HEK293T (cell line): ENCODE results near the gene SMTN.
"Not testable (repeated sequence)": the region's sequence is repeated elsewhere in the genome, so short reads cannot be mapped to it uniquely, and the experiment has no call there.

Source experiments
- CTCF ChIA-PET: fragments of 350-600 bp; formaldehyde crosslinking; extraction: SDS; loops from one replicate; lab custom pipeline; 2021; ENCODE audit warnings: antibody characterized with exemption, inconsistent platforms; lab: Yijun Ruan, JAX
- POLR2A ChIA-PET: fragments of 350-600 bp; formaldehyde crosslinking; extraction: SDS; loops from one replicate; lab custom pipeline; 2020; ENCODE audit warnings: antibody characterized with exemption, inconsistent platforms; lab: Yijun Ruan, JAX
- DNase-seq: peaks from one replicate; pipeline ENCODE4 v3.0.0; 2012; ENCODE audit warnings: mixed read lengths; ENCODE audit errors: extremely low spot score
- ARNT ChIP-seq: fragments of 450-650 bp; IDR thresholded peaks from 2 replicates; pipeline ENCODE4 v1.6.1; 2017; ENCODE audit warnings: mild to moderate bottlenecking
- BHLHE40 ChIP-seq: fragments of 450-650 bp; IDR thresholded peaks from 2 replicates; pipeline ENCODE4 v1.6.1; 2016; ENCODE audit warnings: mild to moderate bottlenecking, moderate library complexity, borderline replicate concordance
- CTBP1 ChIP-seq: fragments of 450-650 bp; IDR thresholded peaks from 2 replicates; pipeline ENCODE4 v1.6.1; 2016; ENCODE audit warnings: borderline replicate concordance
- ELF4 ChIP-seq: fragments of 450-650 bp; IDR thresholded peaks from 2 replicates; pipeline ENCODE4 v1.6.1; 2017; ENCODE audit warnings: antibody characterized with exemption
- FOXA1 ChIP-seq: fragments of 450-650 bp; IDR thresholded peaks from 2 replicates; pipeline ENCODE4 v1.6.1; 2016; ENCODE audit warnings: mild to moderate bottlenecking
- FOXK2 ChIP-seq: fragments of 450-650 bp; IDR thresholded peaks from 2 replicates; pipeline ENCODE4 v1.6.1; 2016; ENCODE audit warnings: mild to moderate bottlenecking
- FOXM1 ChIP-seq: fragments of 450-650 bp; IDR thresholded peaks from 2 replicates; pipeline ENCODE4 v1.6.1; 2017; ENCODE audit warnings: mild to moderate bottlenecking, borderline replicate concordance
- HDGF ChIP-seq: fragments of 450-650 bp; IDR thresholded peaks from 2 replicates; pipeline ENCODE4 v1.6.1; 2017; ENCODE audit warnings: antibody characterized with exemption, borderline replicate concordance
- L3MBTL2 ChIP-seq: fragments of 450-650 bp; conservative IDR thresholded peaks from 2 replicates; pipeline ENCODE4 v1.6.1; 2016; ENCODE audit warnings: mild to moderate bottlenecking
- LEF1 ChIP-seq: fragments of 450-650 bp; IDR thresholded peaks from 2 replicates; pipeline ENCODE4 v1.6.1; 2017; ENCODE audit warnings: mild to moderate bottlenecking, borderline replicate concordance
- NFRKB ChIP-seq: fragments of 450-650 bp; IDR thresholded peaks from 2 replicates; pipeline ENCODE4 v1.6.1; 2016; ENCODE audit warnings: mild to moderate bottlenecking, moderate library complexity
- PKNOX1 ChIP-seq: fragments of 450-650 bp; IDR thresholded peaks from 2 replicates; pipeline ENCODE4 v1.6.1; 2016
- SP1 ChIP-seq: fragments of 450-650 bp; IDR thresholded peaks from 2 replicates; pipeline ENCODE4 v1.6.1; 2017
- SUZ12 ChIP-seq: fragments of 450-650 bp; IDR thresholded peaks from 2 replicates; pipeline ENCODE4 v1.6.1; 2016; ENCODE audit warnings: mild to moderate bottlenecking
- TARDBP ChIP-seq: fragments of 450-650 bp; IDR thresholded peaks from 2 replicates; pipeline ENCODE4 v1.6.1; 2016
- ZNF384 ChIP-seq: fragments of 450-650 bp; IDR thresholded peaks from 2 replicates; pipeline ENCODE4 v1.6.1; 2016

Gene SMTN

DNA sequence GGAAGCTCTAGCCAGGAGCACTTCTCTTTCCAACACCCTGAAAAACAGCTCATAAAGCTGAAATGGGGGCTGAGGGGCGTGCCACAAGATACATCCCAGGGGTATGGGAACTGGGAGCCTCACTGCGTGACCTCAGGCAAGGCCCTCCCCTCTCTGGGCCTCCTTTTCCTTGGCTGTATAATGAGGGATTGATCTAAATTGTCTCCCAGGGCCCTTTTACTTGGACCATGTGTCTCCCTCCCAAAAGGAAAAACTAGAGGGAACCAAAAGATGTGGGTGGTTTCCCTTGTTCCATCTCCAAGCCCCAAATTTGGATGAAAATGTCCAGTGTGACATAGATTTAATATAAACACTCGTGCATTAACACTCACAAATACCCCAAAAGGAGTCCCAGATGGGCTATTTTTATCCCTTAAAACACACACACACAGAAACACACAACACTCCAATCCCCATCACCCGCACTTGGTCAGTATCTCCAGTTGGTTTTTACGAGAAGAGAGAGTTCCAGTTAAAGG, 25.9 kb upstream of the SMTN start:
- DNase-seq = no peak

GRCh38 chr22:31055635-31056159, 25.4 kb upstream of the SMTN start:
- DNase-seq = peak; percentile 73
- ChIA-PET CTCF (interaction anchor here (0.6 to 1.0 kb wide), 2 partner anchors 9 to 564 kb away, joined by 3 read pairs; no protein-coding TSS in a partner anchor), POLR2A (interaction anchor here (0.7 to 4.4 kb wide), 7 partner anchors 8 to 87 kb away, joined by 3 to 33 read pairs (median 8); partner anchors contain the start of genes MORC2, SMTN and TUG1)
- TF ChIP-seq ARNT (no peak), L3MBTL2 (0 out of 2 replicates have a peak, but pooled peaks have one; percentile 66), BHLHE40 (no peak)

More for the DNA sequence above, 25.9 kb upstream of the SMTN start:
- CTCF ChIA-PET = interaction anchor here (0.6 to 1.0 kb wide), 2 partner anchors 8 to 564 kb away, joined by 3 read pairs; no protein-coding TSS in a partner anchor
- no peak for TF ChIP-seq HDGF
- TF ChIP-seq TARDBP = no peak
- no peak for TF ChIP-seq NFRKB
- no peak; the same call in none of the 2 replicates for TF ChIP-seq L3MBTL2
- no peak for TF ChIP-seq ARNT
- TF ChIP-seq ZNF384 = no peak
- no peak for TF ChIP-seq FOXK2
- TF ChIP-seq CTBP1 = no peak
- TF ChIP-seq FOXA1 = no peak
- TF ChIP-seq LEF1 = no peak
- POLR2A ChIA-PET = interaction anchor here (0.8 to 4.4 kb wide), 6 partner anchors 9 to 86 kb away, joined by 3 to 33 read pairs (median 9); partner anchors contain the start of genes MORC2, SMTN and TUG1

- DNase-seq = no peak
- ChIA-PET POLR2A (interaction anchor here (0.9 to 4.4 kb wide), 3 partner anchors 24 to 88 kb away, joined by 3 to 33 read pairs (median 9); partner anchors contain the start of genes MORC2, SMTN and TUG1), CTCF (interaction anchor here (1.0 to 1.3 kb wide), 4 partner anchors 11 to 50 kb away, joined by 3 to 5 read pairs (median 3); partner anchors contain the start of gene SELENOM)
- TF ChIP-seq LEF1 (no peak), SP1 (no peak)
Observed at GRCh38 chr22:31056986-31057599, 24.0 kb upstream of the SMTN start.

DNA sequence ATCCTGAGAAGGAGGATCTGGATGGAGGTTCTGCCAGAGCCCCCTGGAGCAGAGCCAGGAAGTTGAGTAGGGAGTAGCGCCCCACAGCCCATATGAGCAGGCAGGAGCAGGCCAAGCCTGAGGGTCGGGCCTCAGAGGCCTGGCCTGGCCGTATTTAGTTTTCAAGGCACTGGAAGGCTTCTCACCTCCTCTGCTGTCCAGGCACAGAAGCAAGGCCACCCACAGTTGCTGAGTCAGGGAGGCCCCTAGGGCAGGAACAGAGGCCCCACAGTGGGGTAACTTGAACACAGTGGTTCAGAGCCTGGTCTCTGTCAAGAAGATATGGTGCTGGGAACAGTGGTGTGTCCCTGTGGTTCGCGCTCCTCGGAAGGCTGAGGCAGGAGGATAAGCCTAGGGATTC, 21.5 kb upstream of the SMTN start:
- POLR2A ChIA-PET = interaction anchor here (0.9 kb wide), 1 partner anchor 21 kb away, joined by 3 read pairs; the partner anchor contains the start of gene SMTN
- DNase-seq, CTCF ChIA-PET: not testable (repeated sequence)

DNA sequence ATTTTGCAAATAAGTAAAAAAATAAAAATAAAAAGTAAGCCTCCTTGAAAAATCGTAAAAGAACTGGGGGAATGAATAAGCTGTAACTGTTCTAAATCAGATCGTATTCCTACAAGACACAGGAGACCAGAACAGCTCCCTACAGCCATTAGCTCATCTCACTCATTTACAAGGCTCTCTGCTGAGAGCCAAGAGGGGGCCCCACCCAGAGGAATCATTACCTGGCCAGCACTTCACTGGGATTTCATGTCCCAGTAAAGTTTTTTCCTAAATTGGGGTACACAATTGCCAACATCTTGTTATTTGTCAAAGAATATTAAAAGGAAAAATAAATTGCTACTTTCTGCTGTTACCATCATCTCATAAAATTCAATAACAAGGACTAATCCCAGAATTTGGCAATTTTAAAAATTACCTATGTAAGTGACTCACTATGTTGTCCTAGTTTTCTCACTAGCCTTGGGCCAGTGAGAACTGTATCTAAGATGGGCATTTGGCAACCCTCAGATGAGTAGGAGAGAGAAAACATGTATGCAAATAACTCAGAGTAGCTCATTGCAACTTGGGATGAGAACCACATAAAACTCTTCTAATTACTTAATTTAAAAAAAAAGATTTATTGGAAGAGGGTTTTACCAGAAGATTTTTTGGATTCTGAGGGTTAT, 18.4 kb upstream of the SMTN start:
- POLR2A ChIA-PET = interaction anchor here (0.9 to 3.4 kb wide), 3 partner anchors 18 to 100 kb away, joined by 3 to 12 read pairs (median 5); partner anchors contain the start of genes MORC2, SMTN and TUG1
- CTCF ChIA-PET = no interaction called here
- DNase-seq = no peak
- TF ChIP-seq FOXK2 (no peak), L3MBTL2 (no peak), FOXA1 (no peak), TARDBP (no peak), BHLHE40 (no peak), ARNT (no peak), LEF1 (no peak), PKNOX1 (no peak), SUZ12 (no peak), FOXM1 (no peak), ZNF384 (no peak), CTBP1 (no peak), ELF4 (no peak)

- no peak for TF ChIP-seq FOXA1
- TF ChIP-seq L3MBTL2 = peak; percentile 49
- no peak for TF ChIP-seq HDGF
- ChIA-PET POLR2A (interaction anchor here (1.3 to 2.2 kb wide), 4 partner anchors 9 to 96 kb away, joined by 3 to 11 read pairs (median 8); partner anchors contain the start of genes MORC2, SMTN and TUG1), CTCF (no interaction called here)
- no peak for DNase-seq
Observed at GRCh38 chr22:31064369-31064768, 16.7 kb upstream of the SMTN start.

- DNase-seq = no peak
- CTCF ChIA-PET = no interaction called here
- TF ChIP-seq NFRKB = no peak
- no peak for TF ChIP-seq CTBP1
- TF ChIP-seq SUZ12 = no peak
- no peak for TF ChIP-seq L3MBTL2
- TF ChIP-seq ARNT = no peak
- TF ChIP-seq FOXA1 = no peak
- no peak for TF ChIP-seq SP1
- TF ChIP-seq FOXK2 = no peak
- TF ChIP-seq TARDBP = no peak
- no peak for TF ChIP-seq ZNF384
- no peak for TF ChIP-seq LEF1
- TF ChIP-seq BHLHE40 = no peak
- TF ChIP-seq FOXM1 = no peak
- no peak for TF ChIP-seq HDGF
- POLR2A ChIA-PET = no interaction called here
Observed at GRCh38 chr22:31068970-31069369, 12.1 kb upstream of the SMTN start.

GRCh38 chr22:31069691-31070314, 11.3 kb upstream of the SMTN start:
- DNase-seq, CTCF ChIA-PET: not testable (repeated sequence)
- POLR2A ChIA-PET = interaction anchor here (1.1 kb wide), 1 partner anchor 11 kb away, joined by 4 read pairs; the partner anchor contains the start of gene SMTN

- CTCF ChIA-PET, POLR2A ChIA-PET, DNase-seq: not testable (repeated sequence)
Observed at GRCh38 chr22:31073125-31073524, 8.0 kb upstream of the SMTN start.

DNA sequence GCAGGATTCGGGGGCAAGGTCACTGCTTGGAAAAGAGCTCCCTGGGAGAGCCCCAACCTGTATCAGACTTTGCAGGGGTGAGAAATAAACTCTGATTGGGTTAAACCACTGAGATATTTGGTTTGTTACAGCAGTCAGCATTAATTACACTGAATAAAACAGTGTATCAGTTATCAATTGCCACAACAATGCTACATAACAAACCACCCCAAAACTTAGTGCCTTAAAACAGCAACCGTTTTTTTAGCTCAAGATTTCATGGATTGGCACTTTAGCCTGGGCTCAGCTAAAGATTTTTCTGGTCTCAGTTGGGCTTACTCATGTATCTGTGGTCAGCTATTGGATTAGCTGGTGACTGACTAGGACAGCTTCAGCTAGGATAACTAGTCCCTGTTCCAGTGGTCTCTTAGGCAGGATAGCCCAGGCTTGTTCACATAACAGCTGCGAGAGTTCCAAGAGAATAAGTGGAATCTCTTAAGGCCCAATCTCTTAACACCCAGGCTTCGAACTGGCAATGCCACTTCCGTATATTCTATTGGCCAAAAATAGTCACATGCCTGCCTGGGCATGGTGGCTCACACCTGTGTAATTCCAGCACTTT, 7.5 kb upstream of the SMTN start:
- CTCF ChIA-PET, DNase-seq: not testable (repeated sequence)
- POLR2A ChIA-PET = interaction anchor here (1.1 kb wide), 1 partner anchor 104 kb away, joined by 4 read pairs; no protein-coding TSS in a partner anchor
